Suprapubic skin (tissue), 4 donors: ENCODE data around the gene DMXL1. TPM values are rescaled to one million over a fixed set of nuclear protein-coding genes. Genes with fewer than 3 reads are reported as not detected.

Source experiments
- DNase-seq, 2 donors: peaks; one replicate each; pipeline ENCODE4 v3.0.0-alpha.2; 2019; ENCODE audit warnings: low spot score in 2 of 2
- H3K27ac ChIP-seq: fragments of 200-600 bp; sonication (generic); one replicate; pipeline ENCODE4 v1.5.1; 2019
- H3K27me3 ChIP-seq: fragments of 200-600 bp; sonication (generic); one replicate; pipeline ENCODE4 v1.5.1; 2019
- H3K36me3 ChIP-seq: fragments of 200-600 bp; sonication (generic); one replicate; pipeline ENCODE4 v1.5.1; 2019
- H3K4me1 ChIP-seq: fragments of 200-600 bp; sonication (generic); one replicate; pipeline ENCODE4 v1.5.1; 2019
- H3K4me3 ChIP-seq: fragments of 200-600 bp; sonication (generic); one replicate; pipeline ENCODE4 v1.5.1; 2019; ENCODE audit warnings: mild to moderate bottlenecking
- H3K9me3 ChIP-seq: fragments of 200-600 bp; sonication (generic); one replicate; pipeline ENCODE4 v1.5.1; 2019
- EP300 ChIP-seq: sonication (generic); formaldehyde crosslinking; IDR thresholded peaks from one replicate; pipeline ENCODE4 v1.6.1; 2017; ENCODE audit warnings: antibody characterized with exemption
- POLR2A ChIP-seq, 2 donors: fragments of 450-650 bp; IDR thresholded peaks; one replicate each; pipeline ENCODE4 v1.6.1; 2017; ENCODE audit warnings: antibody characterized with exemption in 2 of 2, mild to moderate bottlenecking in 2 of 2, moderate library complexity in 2 of 2
- POLR2AphosphoS5 ChIP-seq, 3 donors: sonication (generic); formaldehyde crosslinking; IDR thresholded peaks; one replicate each; pipeline ENCODE4 v1.6.1; 2017; ENCODE audit warnings: antibody characterized with exemption in 3 of 3
- WGBS: methylation state at CpG from one replicate; pipeline ENCODE4 v1.1.5; 2018; 5-methylcytosine and 5-hydroxymethylcytosine counted together
- total RNA-seq, 4 donors: library from RNA; depleted of rRNA; stranded (reverse); fragments of >200 nt; gene quantifications; one replicate each; pipeline ENCODE4 v1.1.0, GENCODE V29; 2016
- TF ChIP-seq, protein P1 (sequence below), 2 donors: fragments of 200-600 bp in 1 of 2; fragments of 450-650 bp in 1 of 2; sonication (generic) in 1 of 2; IDR thresholded peaks; one replicate each; pipeline ENCODE4 v1.5.1; 2016 to 2019; ENCODE audit warnings: antibody characterized with exemption in 2 of 2, mild to moderate bottlenecking in 1 of 2, moderate library complexity in 1 of 2

Gene DMXL1
- total RNA-seq, 4 donors from 2014 or later: 38.8 to 79.1 (median 47.9) TPM

DNA sequence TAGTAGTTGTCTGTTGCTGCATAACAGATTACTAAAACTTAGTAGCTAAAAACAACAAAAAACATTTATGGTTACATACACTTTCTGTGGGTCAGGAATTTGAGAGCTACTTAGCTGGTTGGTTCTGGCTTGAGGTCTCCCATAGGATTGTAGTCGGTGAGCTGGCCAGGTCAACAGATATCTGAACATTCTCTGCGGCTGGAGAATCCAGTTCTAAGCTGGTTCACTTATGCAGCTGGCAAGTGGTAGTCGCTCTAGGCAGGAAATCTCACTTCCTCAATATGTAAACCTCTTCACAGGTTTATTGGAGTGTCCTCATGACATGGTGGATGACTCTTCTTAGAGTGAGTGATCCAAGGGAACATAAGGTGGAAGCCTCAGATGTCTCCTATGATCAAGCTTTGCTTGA, 219.3 kb downstream of the DMXL1 start:
- H3K4me1 ChIP-seq: peaks cover 41% of the 10 kb centered on the region
- H3K9me3 ChIP-seq: no peaks in the 10 kb centered on the region
- no peak overlapping the region for H3K27ac ChIP-seq
- H3K36me3 ChIP-seq: no peaks in the 10 kb centered on the region
- H3K27me3 ChIP-seq: no peaks in the 10 kb centered on the region
- 35% methylated on average over 3 of the region's 3 CpGs for whole genome bisulfite sequencing
- no peak for DNase-seq
- no peak overlapping the region for H3K4me3 ChIP-seq
- TF ChIP-seq POLR2AphosphoS5 (IDR thresholded peaks at IDR 0.05) (no peak), POLR2A (IDR thresholded peaks at IDR 0.05) (no peak), EP300 (no peak)
- TF ChIP-seq, protein P1, sequence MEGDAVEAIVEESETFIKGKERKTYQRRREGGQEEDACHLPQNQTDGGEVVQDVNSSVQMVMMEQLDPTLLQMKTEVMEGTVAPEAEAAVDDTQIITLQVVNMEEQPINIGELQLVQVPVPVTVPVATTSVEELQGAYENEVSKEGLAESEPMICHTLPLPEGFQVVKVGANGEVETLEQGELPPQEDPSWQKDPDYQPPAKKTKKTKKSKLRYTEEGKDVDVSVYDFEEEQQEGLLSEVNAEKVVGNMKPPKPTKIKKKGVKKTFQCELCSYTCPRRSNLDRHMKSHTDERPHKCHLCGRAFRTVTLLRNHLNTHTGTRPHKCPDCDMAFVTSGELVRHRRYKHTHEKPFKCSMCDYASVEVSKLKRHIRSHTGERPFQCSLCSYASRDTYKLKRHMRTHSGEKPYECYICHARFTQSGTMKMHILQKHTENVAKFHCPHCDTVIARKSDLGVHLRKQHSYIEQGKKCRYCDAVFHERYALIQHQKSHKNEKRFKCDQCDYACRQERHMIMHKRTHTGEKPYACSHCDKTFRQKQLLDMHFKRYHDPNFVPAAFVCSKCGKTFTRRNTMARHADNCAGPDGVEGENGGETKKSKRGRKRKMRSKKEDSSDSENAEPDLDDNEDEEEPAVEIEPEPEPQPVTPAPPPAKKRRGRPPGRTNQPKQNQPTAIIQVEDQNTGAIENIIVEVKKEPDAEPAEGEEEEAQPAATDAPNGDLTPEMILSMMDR (IDR thresholded peaks at IDR 0.05): no peak

DNA sequence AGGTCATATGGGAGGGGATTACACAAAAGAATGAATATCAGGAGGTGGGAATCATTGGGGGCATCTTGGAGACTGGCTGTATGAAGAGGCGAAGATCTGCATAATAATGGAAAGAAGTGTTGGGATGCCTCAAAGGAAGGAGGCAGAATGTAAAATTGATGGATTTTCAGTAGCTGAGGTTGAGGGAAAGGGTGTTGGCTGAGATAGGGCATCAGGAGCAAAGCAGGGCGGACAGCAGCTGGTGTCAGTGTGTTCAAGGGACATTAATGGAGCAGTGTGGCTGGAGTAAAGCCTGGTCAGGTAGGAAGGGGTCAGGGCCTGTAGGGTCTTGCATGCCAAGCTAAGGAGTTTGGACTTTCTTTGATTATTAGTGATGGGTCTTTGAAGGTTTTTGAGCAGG, 219.7 kb downstream of the DMXL1 start:
- H3K27ac ChIP-seq: no peak overlapping the region
- TF ChIP-seq POLR2AphosphoS5 (IDR thresholded peaks at IDR 0.05) (no peak), EP300 (no peak), POLR2A (IDR thresholded peaks at IDR 0.05) (no peak)
- TF ChIP-seq, protein P1 (IDR thresholded peaks at IDR 0.05): no peak
- H3K4me1 ChIP-seq: peaks cover 39% of the 10 kb centered on the region
- no peaks in the 10 kb centered on the region for H3K9me3 ChIP-seq
- H3K27me3 ChIP-seq: no peaks in the 10 kb centered on the region
- no peak for DNase-seq
- H3K36me3 ChIP-seq: no peaks in the 10 kb centered on the region
- 99% methylated on average over 2 of the region's 2 CpGs for WGBS
- no peak overlapping the region for H3K4me3 ChIP-seq

DNA sequence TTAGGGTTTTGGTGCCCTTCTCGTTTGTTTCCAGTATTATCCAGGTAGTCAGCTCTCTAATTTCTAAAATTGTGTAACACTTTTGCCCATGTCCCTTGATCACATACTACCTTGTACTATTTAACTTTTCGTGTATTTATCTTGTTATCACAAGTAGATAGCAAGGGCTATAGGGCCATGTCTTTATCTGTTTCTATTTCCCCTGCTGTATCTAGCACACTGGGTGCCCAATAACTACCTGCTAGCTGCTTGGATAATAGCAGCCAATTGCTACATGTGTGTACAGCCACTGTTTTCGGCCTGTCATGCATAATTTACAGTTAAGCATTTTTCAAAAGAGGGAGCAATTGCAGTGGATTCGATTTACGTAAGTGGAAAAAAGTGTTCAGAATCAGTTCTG, 220.2 kb downstream of the DMXL1 start:
- no peak for DNase-seq
- H3K36me3 ChIP-seq: no peaks in the 10 kb centered on the region
- H3K9me3 ChIP-seq: no peaks in the 10 kb centered on the region
- no peak overlapping the region for H3K4me3 ChIP-seq
- TF ChIP-seq, protein P1 (IDR thresholded peaks at IDR 0.05): no peak
- no peak for TF ChIP-seq EP300
- TF ChIP-seq POLR2AphosphoS5 (IDR thresholded peaks at IDR 0.05): no peak
- TF ChIP-seq POLR2A (IDR thresholded peaks at IDR 0.05): no peak
- no peaks in the 10 kb centered on the region for H3K27me3 ChIP-seq
- H3K4me1 ChIP-seq: peaks cover 35% of the 10 kb centered on the region
- WGBS: 93% methylated on average over 5 of the region's 5 CpGs
- H3K27ac ChIP-seq: no peak overlapping the region

DNA sequence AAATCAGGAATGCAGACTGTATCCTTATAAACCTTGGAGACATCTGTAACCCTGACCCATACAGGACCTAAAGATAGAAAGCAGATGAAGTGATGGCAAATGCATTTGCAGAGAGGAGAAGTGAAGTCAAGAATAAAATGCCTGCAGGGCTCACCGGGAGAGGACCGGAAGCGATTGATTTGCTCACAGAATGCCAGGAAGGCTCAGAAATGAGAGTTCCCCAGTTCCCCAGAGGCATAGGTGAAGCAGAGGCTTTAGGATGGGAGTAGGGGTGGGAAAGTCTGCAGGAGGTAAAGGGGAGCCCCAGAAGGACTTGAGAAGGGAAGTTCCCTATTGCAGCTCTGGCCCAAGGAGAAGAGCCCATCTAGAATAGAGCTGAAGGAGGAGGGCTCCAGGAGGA, 221.0 kb downstream of the DMXL1 start:
- Histone ChIP-seq H3K36me3 (no peaks in the 10 kb centered on the region), H3K9me3 (no peaks in the 10 kb centered on the region), H3K27me3 (no peaks in the 10 kb centered on the region), H3K4me1 (peaks cover 34% of the 10 kb centered on the region), H3K4me3 (no peak overlapping the region), H3K27ac (no peak overlapping the region)
- no peak for TF ChIP-seq POLR2AphosphoS5 (IDR thresholded peaks at IDR 0.05)
- TF ChIP-seq, protein P1 (IDR thresholded peaks at IDR 0.05): no peak
- TF ChIP-seq POLR2A (IDR thresholded peaks at IDR 0.05): no peak
- no peak for TF ChIP-seq EP300
- WGBS: 74% methylated on average over 2 of the region's 3 CpGs
- DNase-seq: no peak

DNA sequence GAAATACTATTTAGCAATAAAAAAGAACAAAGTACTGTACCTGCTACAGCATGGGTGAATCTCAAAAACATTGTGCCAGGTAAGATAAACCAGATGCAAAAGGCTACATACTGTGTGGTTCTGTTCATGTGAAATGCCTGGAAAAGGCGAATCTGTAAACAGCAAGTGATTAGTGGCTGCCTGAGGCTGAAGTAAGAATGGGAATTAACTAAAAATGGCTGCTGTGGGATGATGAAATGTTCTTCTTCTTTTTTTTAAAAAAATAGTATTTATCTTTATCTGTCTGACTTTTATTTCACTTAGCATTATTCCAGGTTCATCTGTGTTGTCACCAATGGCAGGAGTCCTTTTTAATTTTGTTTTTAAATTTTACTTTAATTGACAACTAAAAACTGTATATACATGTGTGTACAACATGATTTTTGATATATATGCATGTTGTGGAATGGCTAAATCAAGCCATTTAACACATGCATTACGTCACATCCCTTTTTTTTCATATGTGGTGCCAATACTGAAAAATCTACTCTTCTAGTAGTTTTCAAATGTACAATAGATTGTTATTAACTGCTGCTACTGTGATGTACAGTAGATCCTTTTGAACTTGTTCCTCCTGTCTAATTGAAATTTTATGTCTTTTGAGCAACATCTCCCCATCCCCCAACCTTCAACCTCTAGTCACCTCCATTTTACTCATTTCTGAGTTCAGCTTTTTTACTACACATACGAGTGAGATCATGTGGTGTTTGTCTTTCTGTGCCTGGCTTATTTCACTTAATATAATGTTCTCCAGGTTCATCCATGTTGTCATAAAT, 222.0 kb downstream of the DMXL1 start:
- H3K27me3 ChIP-seq: no peaks in the 10 kb centered on the region
- peaks cover 27% of the 10 kb centered on the region for H3K4me1 ChIP-seq
- no peak for TF ChIP-seq POLR2AphosphoS5 (IDR thresholded peaks at IDR 0.05)
- no peak for TF ChIP-seq POLR2A (IDR thresholded peaks at IDR 0.05)
- TF ChIP-seq, protein P1 (IDR thresholded peaks at IDR 0.05): no peak
- no peak for TF ChIP-seq EP300
- no peaks in the 10 kb centered on the region for H3K36me3 ChIP-seq
- H3K27ac ChIP-seq: no peak overlapping the region
- 84% methylated on average over 3 of the region's 3 CpGs for WGBS
- H3K4me3 ChIP-seq: no peak overlapping the region
- no peaks in the 10 kb centered on the region for H3K9me3 ChIP-seq
- DNase-seq: no peak
